Pancreas (tissue), 10 donors: ENCODE results near the gene BTBD9. TPM values are rescaled to one million over a fixed set of nuclear protein-coding genes. Genes with fewer than 3 reads are reported as not detected.

Experiments used
- ATAC-seq, 4 donors: fragments of 200-7000 bp; cut with Tn5 transposase; one replicate each; pipeline versions ENCODE4 v1.8.0 to v1.9.1; 2020; ENCODE audit warnings: mild to moderate bottlenecking in 4 of 4, moderate library complexity in 4 of 4
- DNase-seq, 6 donors: peaks; one replicate each; pipeline ENCODE4 v3.0.0-alpha.2; 2020
- FAIRE-seq: peaks from 2 replicates; lab custom pipeline; 2012; peaks lifted over from hg19 to GRCh38; lab: Jason Lieb, UNC
- H3K27ac ChIP-seq, 4 donors: fragments of 200-600 bp; sonication (generic); 1 replicate in 3 of 4; 2 replicates in 1 of 4; pipeline versions ENCODE4 v1.5.0 to v1.8.0; 2020
- H3K27me3 ChIP-seq, 4 donors: fragments of 200-600 bp; one replicate each; pipeline ENCODE4 v1.8.0; 2021
- H3K36me3 ChIP-seq, 3 donors: fragments of 200-600 bp; sonication (generic) in 1 of 3; one replicate each; pipeline versions ENCODE4 v1.5.0 to v1.8.0; 2020 to 2021
- H3K4me1 ChIP-seq, 3 donors: fragments of 200-600 bp; one replicate each; pipeline ENCODE4 v1.8.0; 2021
- H3K4me3 ChIP-seq, 4 donors: fragments of 200-600 bp; sonication (generic) in 2 of 4; one replicate each; pipeline versions ENCODE4 v1.5.0 to v1.8.0; 2020 to 2021
- H3K9me3 ChIP-seq, 4 donors: fragments of 200-600 bp; one replicate each; pipeline ENCODE4 v1.8.0; 2021
- CTCF ChIP-seq, 4 donors: fragments of 200-600 bp; sonication (generic) in 3 of 4; IDR thresholded peaks; one replicate each; pipeline versions ENCODE4 v1.5.0 to v1.8.0; 2021; ENCODE audit warnings: antibody characterized with exemption in 4 of 4
- WGBS, 2 donors: extraction: QIAGEN DNeasy Blood & Tissue Kit; methylation state at CpG; one replicate each; pipeline ENCODE4 v1.1.7; 2013; 5-methylcytosine and 5-hydroxymethylcytosine counted together
- intact Hi-C, 3 donors: fragments of 100-400 bp; cut with DNase I; formaldehyde crosslinking; loops; one replicate each; pipeline versions ENCODE4 v1.11.1 to v1.14.2; 2022
- polyA plus RNA-seq, 2 donors: library from polyadenylated mRNA; stranded (reverse); fragments of 200-250 nt; gene quantifications; one replicate each; pipeline ENCODE4 v1.2.3, GENCODE V29; 2013
- total RNA-seq, 6 donors: library from RNA; stranded (reverse); fragmentation: NEBNext Ultra II Directional in 4 of 6; extraction: Animal tissue kit (Norgen Biotek cat#: 25700) in 4 of 6; gene quantifications; one replicate each; pipeline versions ENCODE4 v1.2.1 to v1.2.4, GENCODE V29; 2021 to 2023
- donor health status: healthy with polysubstance abuse.
- donor health status: DM: no; HTN: no; CAD: no; lungs with moderate emphysema.
- donor health status: DM: no; HTN: no; CAD: no.
- donor health status: control.
- donor health status: control.
- donor health status: Bipolar disorder and iron deficiency.
- donor health status: DM: yes; HTN: yes; CAD: no.
- donor health status: DM: no; HTN: no; CAD: no.
- donor health status: DM: no; HTN: no; CAD: no.
- donor health status: DM: yes; HTN: yes; CAD: no.

The BTBD9 gene
- total and polyA plus RNA-seq, 8 donors: 2.2 to 11.0 (median 7.1) TPM

GRCh38 chr6:38375937-38376336 is 263.8 kb downstream of the BTBD9 start:
- H3K36me3 ChIP-seq: no peaks in the 10 kb centered on the region

GRCh38 chr6:38375341-38375740 is 264.4 kb downstream of the BTBD9 start:
- no peak for FAIRE-seq
- 96 to 97% methylated on average over 1 of the region's 1 CpG for WGBS, 2 donors

More at GRCh38 chr6:38375937-38376336, 263.8 kb downstream of the BTBD9 start:
- ATAC-seq (no peak), FAIRE-seq (no peak), DNase-seq (no peak)
- intact Hi-C loops: no loop called here
- H3K27me3 ChIP-seq: no peaks in the 10 kb centered on the region
- no peak overlapping the region for H3K4me3 ChIP-seq
- no peak for TF ChIP-seq CTCF (IDR thresholded peaks at IDR 0.05)
- H3K4me1 ChIP-seq: no peaks in the 10 kb centered on the region
- 86% methylated on average over 2 of the region's 2 CpGs for WGBS, 2 donors
- H3K27ac ChIP-seq: no peak overlapping the region
- no peaks in the 10 kb centered on the region for H3K9me3 ChIP-seq

DNA sequence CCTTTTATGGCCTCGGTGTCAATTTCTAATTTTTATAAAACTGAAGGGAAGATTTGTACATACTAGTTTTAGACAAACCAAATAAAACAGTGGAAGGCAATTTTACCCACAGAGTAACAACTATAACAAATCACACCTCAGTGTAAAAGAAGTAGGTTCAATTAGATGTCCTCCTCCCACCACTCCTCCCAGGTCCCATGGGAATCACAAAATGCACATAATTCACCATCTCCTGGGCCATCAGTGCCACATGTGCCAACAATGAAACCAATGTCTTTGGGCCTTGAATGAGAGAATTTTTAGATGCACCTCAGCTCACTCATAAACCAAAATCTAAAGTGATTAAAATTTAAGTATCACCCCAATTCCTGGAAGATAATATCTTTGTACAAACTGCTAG is 267.8 kb downstream of the BTBD9 start:
- no peak for DNase-seq
- H3K4me3 ChIP-seq: no peak overlapping the region
- no peak for ATAC-seq
- intact Hi-C loops: no loop called here
- no peaks in the 10 kb centered on the region for H3K36me3 ChIP-seq
- 97 to 100% methylated on average over 1 of the region's 1 CpG for WGBS, 2 donors
- no peak for FAIRE-seq
- H3K4me1 ChIP-seq: no peaks in the 10 kb centered on the region
- no peak overlapping the region for H3K27ac ChIP-seq
- TF ChIP-seq CTCF (IDR thresholded peaks at IDR 0.05): no peak
- no peaks in the 10 kb centered on the region for H3K27me3 ChIP-seq
- H3K9me3 ChIP-seq: no peaks in the 10 kb centered on the region

More at GRCh38 chr6:38375341-38375740, 264.4 kb downstream of the BTBD9 start:
- H3K4me1 ChIP-seq: no peaks in the 10 kb centered on the region
- H3K9me3 ChIP-seq: no peaks in the 10 kb centered on the region
- no peak for TF ChIP-seq CTCF (IDR thresholded peaks at IDR 0.05)
- no peak overlapping the region for H3K4me3 ChIP-seq
- no peak for ATAC-seq
- no peak overlapping the region for H3K27ac ChIP-seq
- H3K27me3 ChIP-seq: no peaks in the 10 kb centered on the region
- intact Hi-C loops: no loop called here
- H3K36me3 ChIP-seq: no peaks in the 10 kb centered on the region
- DNase-seq: no peak

DNA sequence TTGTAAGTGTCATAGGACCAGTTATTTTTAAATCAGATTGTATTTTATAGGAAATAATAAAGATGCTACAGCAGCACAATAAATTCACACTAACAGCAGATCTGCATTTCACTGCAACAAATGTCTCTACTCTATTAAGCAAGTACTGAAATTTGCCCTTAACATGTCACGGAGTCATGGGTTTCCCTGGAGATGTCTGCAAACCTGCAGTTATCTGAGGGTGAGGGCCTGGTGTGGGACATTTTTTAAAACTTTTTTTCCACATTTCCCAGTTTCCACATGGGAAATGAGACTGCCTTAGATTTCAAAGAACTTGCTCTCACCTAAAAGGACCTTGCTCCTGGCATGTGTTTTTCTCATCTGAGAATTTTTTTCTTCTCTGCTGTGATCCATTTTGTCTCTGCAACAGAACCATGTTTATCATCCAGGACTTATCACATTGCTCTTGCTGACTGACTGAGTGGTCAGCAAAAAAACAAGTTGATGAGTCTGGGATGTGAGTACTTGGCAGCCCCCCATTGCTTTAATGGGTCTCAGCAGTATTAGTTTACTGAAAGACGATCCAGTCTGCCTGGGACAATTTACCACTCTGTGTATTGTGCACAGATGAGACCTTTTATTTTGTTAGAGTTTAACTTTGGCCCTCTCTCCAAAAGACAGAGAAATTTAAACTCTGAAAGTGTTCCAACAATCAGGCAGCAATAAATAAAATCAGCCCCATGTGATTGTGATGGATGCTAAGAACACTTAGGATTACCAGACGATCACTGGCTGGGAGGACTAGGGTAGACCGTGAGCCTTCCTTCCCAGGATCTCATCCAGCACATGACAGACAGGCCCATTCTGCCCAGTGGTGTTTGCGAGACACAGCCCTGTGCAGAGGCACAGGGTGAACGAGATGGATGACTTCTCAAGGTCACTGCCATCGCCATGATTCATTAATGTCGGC is 268.8 kb downstream of the BTBD9 start:
- Histone ChIP-seq H3K9me3 (no peaks in the 10 kb centered on the region), H3K4me3 (no peak overlapping the region), H3K36me3 (no peaks in the 10 kb centered on the region), H3K4me1 (no peaks in the 10 kb centered on the region), H3K27ac (no peak overlapping the region), H3K27me3 (no peaks in the 10 kb centered on the region)
- FAIRE-seq: no peak
- intact Hi-C loops: no loop called here
- no peak for ATAC-seq
- no peak for DNase-seq
- WGBS, 2 donors: 59 to 60% methylated on average over 8 of the region's 8 CpGs
- no peak for TF ChIP-seq CTCF (IDR thresholded peaks at IDR 0.05)

- Histone ChIP-seq H3K36me3 (no peaks in the 10 kb centered on the region), H3K9me3 (no peaks in the 10 kb centered on the region), H3K27ac (no peak overlapping the region), H3K27me3 (no peaks in the 10 kb centered on the region), H3K4me3 (no peak overlapping the region), H3K4me1 (no peaks in the 10 kb centered on the region)
- TF ChIP-seq CTCF (IDR thresholded peaks at IDR 0.05): no peak
- DNase-seq: no peak
- no peak for ATAC-seq
- FAIRE-seq: no peak
- intact Hi-C loops: no loop called here
Measured at GRCh38 chr6:38367231-38367630, 272.5 kb downstream of the BTBD9 start.
